Coronary artery (tissue), 2 donors: ENCODE measurements around the gene ZFR2.

Source experiments
- DNase-seq: peaks from one replicate; pipeline ENCODE4 v3.0.0-alpha.2; 2017; ENCODE audit warnings: low spot score
- H3K27ac ChIP-seq, 2 donors: fragments of 200-600 bp; sonication (generic); one replicate each; pipeline ENCODE4 v1.5.1; 2016 to 2019
- H3K4me3 ChIP-seq: fragments of 200-600 bp; sonication (generic); 2 replicates; pipeline ENCODE4 v1.5.1; 2016; ENCODE audit warnings: mild to moderate bottlenecking, moderate library complexity
- TF ChIP-seq, protein P1 (sequence below): fragments of 200-600 bp; sonication (generic); IDR thresholded peaks from one replicate; pipeline ENCODE4 v1.5.1; 2019; ENCODE audit warnings: antibody characterized with exemption

Gene ZFR2

GRCh38 chr19:3790941-3791340 is 77.9 kb downstream of the ZFR2 start:
- Histone ChIP-seq H3K4me3 (no peak overlapping the region), H3K27ac (no peak overlapping the region)
- DNase-seq: no peak
- TF ChIP-seq, protein P1, sequence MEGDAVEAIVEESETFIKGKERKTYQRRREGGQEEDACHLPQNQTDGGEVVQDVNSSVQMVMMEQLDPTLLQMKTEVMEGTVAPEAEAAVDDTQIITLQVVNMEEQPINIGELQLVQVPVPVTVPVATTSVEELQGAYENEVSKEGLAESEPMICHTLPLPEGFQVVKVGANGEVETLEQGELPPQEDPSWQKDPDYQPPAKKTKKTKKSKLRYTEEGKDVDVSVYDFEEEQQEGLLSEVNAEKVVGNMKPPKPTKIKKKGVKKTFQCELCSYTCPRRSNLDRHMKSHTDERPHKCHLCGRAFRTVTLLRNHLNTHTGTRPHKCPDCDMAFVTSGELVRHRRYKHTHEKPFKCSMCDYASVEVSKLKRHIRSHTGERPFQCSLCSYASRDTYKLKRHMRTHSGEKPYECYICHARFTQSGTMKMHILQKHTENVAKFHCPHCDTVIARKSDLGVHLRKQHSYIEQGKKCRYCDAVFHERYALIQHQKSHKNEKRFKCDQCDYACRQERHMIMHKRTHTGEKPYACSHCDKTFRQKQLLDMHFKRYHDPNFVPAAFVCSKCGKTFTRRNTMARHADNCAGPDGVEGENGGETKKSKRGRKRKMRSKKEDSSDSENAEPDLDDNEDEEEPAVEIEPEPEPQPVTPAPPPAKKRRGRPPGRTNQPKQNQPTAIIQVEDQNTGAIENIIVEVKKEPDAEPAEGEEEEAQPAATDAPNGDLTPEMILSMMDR: no peak

GRCh38 chr19:3790209-3790734 is 78.6 kb downstream of the ZFR2 start:
- Histone ChIP-seq H3K27ac (no peak overlapping the region), H3K4me3 (no peak overlapping the region)
- TF ChIP-seq, protein P1: no peak
- peak; percentile 59 for DNase-seq

DNA sequence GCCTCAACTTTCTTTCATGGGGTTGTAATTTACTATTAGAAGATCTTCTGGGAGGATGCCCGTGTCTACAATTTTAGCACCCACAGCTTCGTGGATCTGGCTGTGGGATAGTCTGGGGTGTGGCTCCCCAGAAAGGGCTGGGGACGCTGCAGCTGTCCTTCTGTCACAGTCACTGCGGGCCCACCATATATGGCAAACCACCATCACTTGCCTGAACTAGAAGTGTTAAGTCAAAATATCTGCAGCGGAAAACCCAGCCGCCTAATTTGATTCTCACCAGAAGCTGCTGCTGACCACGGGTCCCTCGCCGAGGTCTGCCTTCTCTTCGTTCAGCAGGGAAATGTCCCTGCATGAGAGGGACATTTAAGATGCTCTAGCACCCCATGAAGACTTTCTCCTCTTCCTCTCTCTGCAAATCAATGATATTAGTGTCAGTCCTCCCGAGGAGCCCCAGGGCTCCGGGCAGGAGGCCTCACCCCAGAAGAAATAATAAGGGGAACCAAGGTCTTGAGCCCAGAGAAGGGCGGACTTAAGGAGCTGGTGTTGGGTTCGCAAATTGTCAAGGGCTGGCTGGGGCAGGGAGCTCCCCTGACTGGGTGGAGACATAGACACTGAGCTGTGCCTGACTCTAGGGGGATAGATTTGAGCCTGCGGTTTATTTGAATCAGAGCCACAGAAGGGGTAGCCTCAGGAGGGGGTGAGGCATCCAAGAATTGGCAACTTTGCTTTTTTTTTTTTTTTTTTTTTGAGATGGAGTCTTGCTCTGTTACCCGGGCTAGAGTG is 79.7 kb downstream of the ZFR2 start:
- TF ChIP-seq, protein P1: no peak
- DNase-seq: peak; percentile 49
- H3K27ac ChIP-seq: no peak overlapping the region
- H3K4me3 ChIP-seq: no peak overlapping the region

- TF ChIP-seq, protein P1: no peak
- no peak for DNase-seq
- H3K4me3 ChIP-seq: peak within 1 kb of the TSS; percentile 45
- no peak within 1 kb of the TSS for H3K27ac ChIP-seq
Measured at GRCh38 chr19:3785938-3786824, 82.7 kb downstream of the ZFR2 start, which contains the start of gene MATK. Gene MATK (minus strand): TSS chr19:3786381. CDS start chr19:3785135, 1,246 bp downstream.

DNA sequence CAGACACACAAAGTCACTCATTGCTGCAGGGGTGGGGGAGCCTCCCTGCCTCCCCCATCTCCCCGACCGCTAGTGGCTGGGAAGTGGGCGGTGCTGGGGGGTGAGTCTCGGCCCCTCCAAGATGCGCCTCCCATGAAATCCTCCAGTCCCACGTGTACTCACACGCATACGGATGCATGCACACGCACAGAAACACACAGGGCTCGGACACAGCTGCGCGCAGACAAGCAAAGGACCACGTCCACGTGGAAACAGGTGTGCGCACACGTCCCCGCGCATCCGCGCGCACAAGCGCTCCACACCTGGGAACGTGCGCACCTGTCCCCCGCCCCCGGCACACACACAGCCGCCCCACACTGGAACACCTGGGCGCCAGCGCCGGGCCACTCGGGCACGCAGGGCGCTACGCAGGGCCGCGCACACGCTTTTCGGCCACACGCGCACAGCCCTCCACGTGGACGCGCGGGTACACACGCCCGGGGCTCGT is 83.3 kb downstream of the ZFR2 start:
- Histone ChIP-seq H3K4me3 (peak overlapping the region; percentile 45), H3K27ac (no peak overlapping the region)
- TF ChIP-seq, protein P1: no peak
- no peak for DNase-seq

DNA sequence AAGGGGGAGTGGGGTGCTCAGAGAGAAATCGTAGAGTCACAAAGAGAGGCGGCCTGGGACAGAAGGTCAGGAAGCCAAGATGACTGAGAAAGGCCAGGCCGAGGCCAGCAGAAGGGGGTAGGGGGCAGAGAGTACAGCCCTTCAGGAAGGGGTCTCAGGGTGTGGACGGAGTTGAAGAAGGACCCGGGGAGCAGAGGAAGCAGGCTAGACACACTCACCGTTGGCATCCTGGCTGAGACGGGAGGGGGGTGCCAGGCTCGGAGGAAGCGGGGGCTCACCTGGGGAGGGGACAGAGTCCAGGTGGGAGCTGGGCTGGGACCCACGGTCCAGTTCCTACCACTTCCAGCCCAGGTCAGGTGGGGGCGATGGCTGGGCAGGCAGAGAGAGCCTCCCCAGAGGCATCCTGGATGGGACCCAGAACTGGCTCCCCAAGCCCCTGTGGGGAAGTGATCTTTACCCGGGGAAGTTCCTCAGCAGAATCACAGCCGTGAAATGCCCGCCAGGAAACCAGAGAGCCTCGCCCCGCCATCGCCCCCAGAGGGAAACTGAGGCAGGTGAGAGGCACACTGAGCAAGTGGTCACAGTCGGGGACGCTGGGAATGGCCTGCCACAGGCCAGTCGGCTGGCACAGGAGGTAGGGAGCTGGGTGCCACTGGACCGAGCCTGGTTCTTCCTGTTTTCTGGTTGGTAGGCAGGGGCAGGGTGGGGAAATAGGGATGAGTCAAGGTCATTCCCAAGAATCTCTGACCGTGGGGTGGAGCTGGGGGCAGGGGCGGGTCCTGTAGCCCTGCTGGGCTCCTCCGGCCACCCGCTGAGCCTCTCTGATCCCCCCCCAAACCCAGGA is 84.0 kb downstream of the ZFR2 start:
- H3K27ac ChIP-seq: no peak overlapping the region
- H3K4me3 ChIP-seq: peak overlapping the region; percentile 45
- TF ChIP-seq, protein P1: no peak
- DNase-seq: peak; percentile 61
